PFSK-1 (cell line): ENCODE results near the gene IKZF4.

Experiments used
- FOXP2 ChIP-seq: optimal IDR thresholded peaks from 2 replicates; pipeline ENCODE3; 2011; ENCODE audit warnings: borderline replicate concordance, control low read depth, inconsistent platforms; ENCODE audit not compliant: insufficient read depth; ENCODE audit errors: extremely low read length, extremely low read depth
- POLR2AphosphoS5 ChIP-seq: IDR thresholded peaks from 2 replicates; pipeline ENCODE4 v1.6.1; 2012; ENCODE audit warnings: low read depth, mild to moderate bottlenecking, control low read depth, low read length, moderate library complexity
- SIN3A ChIP-seq: IDR thresholded peaks from 2 replicates; pipeline ENCODE4 v1.6.1; 2012; ENCODE audit warnings: mild to moderate bottlenecking, low read length, moderate library complexity, borderline replicate concordance; ENCODE audit not compliant: insufficient read depth
- TAF1 ChIP-seq: IDR thresholded peaks from 2 replicates; pipeline ENCODE4 v1.6.1; 2012; ENCODE audit warnings: low read length, control low read depth, borderline replicate concordance; ENCODE audit not compliant: insufficient read depth
- TF ChIP-seq, protein P1 (sequence below), 2 experiments: IDR thresholded peaks; 2 replicates each; pipeline versions ENCODE4 v1.6.1 to v1.8.0; 2011 to 2012; ENCODE audit warnings: low read depth in 2 of 2, low read length in 2 of 2, control low read depth in 1 of 2, inconsistent platforms in 1 of 2, mild to moderate bottlenecking in 1 of 2, moderate library complexity in 1 of 2; ENCODE audit not compliant: insufficient read depth in 1 of 2

IKZF4 gene

GRCh38 chr12:55973599-55974307 is 47.1 kb upstream of the IKZF4 start, which contains the start of gene RAB5B:
Gene RAB5B, plus strand, starts transcription at chr12:55974078. Its CDS starts 12,883 bp downstream, at chr12:55986961.
- TF ChIP-seq, protein P1, sequence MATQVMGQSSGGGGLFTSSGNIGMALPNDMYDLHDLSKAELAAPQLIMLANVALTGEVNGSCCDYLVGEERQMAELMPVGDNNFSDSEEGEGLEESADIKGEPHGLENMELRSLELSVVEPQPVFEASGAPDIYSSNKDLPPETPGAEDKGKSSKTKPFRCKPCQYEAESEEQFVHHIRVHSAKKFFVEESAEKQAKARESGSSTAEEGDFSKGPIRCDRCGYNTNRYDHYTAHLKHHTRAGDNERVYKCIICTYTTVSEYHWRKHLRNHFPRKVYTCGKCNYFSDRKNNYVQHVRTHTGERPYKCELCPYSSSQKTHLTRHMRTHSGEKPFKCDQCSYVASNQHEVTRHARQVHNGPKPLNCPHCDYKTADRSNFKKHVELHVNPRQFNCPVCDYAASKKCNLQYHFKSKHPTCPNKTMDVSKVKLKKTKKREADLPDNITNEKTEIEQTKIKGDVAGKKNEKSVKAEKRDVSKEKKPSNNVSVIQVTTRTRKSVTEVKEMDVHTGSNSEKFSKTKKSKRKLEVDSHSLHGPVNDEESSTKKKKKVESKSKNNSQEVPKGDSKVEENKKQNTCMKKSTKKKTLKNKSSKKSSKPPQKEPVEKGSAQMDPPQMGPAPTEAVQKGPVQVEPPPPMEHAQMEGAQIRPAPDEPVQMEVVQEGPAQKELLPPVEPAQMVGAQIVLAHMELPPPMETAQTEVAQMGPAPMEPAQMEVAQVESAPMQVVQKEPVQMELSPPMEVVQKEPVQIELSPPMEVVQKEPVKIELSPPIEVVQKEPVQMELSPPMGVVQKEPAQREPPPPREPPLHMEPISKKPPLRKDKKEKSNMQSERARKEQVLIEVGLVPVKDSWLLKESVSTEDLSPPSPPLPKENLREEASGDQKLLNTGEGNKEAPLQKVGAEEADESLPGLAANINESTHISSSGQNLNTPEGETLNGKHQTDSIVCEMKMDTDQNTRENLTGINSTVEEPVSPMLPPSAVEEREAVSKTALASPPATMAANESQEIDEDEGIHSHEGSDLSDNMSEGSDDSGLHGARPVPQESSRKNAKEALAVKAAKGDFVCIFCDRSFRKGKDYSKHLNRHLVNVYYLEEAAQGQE (IDR thresholded peaks at IDR 0.05; ENCODE audit: insufficient read depth in 1 of 2, low read depth in 2 of 2, low read length in 2 of 2): 0 out of 4 replicates have a peak, but pooled peaks of 1 of the 2 experiments have one; percentile 19
- TF ChIP-seq FOXP2 (peak; percentile 25), SIN3A (0 out of 2 replicates have a peak, but pooled peaks have one; percentile 14), POLR2AphosphoS5 (peak; percentile 74; the same call in 1 of the 2 replicates), TAF1 (peak; percentile 47; the same call in 1 of the 2 replicates)

DNA sequence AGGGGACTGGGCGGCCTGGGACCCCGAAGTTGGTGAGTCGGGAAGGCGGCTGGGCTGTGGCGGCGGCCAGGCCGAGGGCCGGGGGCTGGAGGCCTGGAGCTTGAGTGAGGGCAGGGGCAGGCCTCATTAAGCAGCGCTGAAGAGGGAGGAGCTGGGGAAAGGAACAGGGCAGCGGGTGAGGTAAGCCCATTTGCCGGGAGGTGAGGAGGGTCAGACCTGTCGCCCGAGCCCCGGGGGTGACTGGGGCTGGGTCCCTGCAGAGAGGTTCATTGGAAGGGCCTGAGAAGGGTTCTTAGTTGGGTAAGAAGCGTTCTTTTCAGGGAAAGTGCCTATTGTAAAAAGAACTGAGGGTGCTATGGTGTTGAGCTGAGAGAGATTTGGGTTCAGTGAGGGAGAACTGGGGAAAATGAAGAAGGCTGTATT is 46.5 kb upstream of the IKZF4 start:
- TF ChIP-seq, protein P1 (IDR thresholded peaks at IDR 0.05; ENCODE audit: insufficient read depth in 1 of 2, low read depth in 2 of 2, low read length in 2 of 2): no peak
- no peak for TF ChIP-seq POLR2AphosphoS5
- TF ChIP-seq SIN3A: no peak
- TF ChIP-seq TAF1: no peak; the same call in 1 of the 2 replicates
- no peak for TF ChIP-seq FOXP2

GRCh38 chr12:55978393-55978792 is 42.5 kb upstream of the IKZF4 start:
- TF ChIP-seq SIN3A: no peak
- TF ChIP-seq TAF1: no peak
- TF ChIP-seq FOXP2: no peak
- TF ChIP-seq, protein P1 (IDR thresholded peaks at IDR 0.05; ENCODE audit: insufficient read depth in 1 of 2, low read depth in 2 of 2, low read length in 2 of 2): no peak
- no peak for TF ChIP-seq POLR2AphosphoS5

DNA sequence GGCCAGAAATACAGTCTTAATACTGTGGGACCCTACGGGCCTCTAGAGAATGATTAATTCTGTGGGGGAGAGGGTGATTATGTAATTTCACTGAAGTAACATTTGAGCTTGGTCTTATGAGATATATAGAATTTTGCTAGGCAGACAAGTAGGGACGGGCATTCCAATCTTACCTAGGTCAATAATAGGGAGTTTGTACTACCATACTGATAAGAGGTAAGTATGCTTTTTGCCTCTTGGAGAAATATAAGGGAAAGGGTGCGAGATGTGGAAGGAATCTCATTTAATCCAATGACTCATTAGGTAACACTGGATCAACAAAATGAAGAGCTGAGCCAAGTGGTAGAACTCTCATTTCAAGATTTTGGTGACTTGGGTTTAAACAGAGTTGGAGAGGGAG is 41.8 kb upstream of the IKZF4 start:
- TF ChIP-seq FOXP2: no peak

- TF ChIP-seq TAF1: no peak
- TF ChIP-seq, protein P1 (IDR thresholded peaks at IDR 0.05; ENCODE audit: insufficient read depth in 1 of 2, low read depth in 2 of 2, low read length in 2 of 2): no peak
- TF ChIP-seq POLR2AphosphoS5: no peak
- TF ChIP-seq FOXP2: no peak
- no peak for TF ChIP-seq SIN3A
These were observed 38.4 kb upstream of the IKZF4 start for GRCh38 chr12:55982319-55982936.
